ENCODE data around the gene KDM4C. TPM values are rescaled to one million over a fixed set of nuclear protein-coding genes. Genes with fewer than 3 reads are reported as not detected.

The KDM4C gene
- total and polyA plus RNA-seq, 2 of the 13 experiments (the other 11 are each of a cell fraction or from before 2014, with no cell fraction given) = 19.4 to 23.6 TPM

DNA sequence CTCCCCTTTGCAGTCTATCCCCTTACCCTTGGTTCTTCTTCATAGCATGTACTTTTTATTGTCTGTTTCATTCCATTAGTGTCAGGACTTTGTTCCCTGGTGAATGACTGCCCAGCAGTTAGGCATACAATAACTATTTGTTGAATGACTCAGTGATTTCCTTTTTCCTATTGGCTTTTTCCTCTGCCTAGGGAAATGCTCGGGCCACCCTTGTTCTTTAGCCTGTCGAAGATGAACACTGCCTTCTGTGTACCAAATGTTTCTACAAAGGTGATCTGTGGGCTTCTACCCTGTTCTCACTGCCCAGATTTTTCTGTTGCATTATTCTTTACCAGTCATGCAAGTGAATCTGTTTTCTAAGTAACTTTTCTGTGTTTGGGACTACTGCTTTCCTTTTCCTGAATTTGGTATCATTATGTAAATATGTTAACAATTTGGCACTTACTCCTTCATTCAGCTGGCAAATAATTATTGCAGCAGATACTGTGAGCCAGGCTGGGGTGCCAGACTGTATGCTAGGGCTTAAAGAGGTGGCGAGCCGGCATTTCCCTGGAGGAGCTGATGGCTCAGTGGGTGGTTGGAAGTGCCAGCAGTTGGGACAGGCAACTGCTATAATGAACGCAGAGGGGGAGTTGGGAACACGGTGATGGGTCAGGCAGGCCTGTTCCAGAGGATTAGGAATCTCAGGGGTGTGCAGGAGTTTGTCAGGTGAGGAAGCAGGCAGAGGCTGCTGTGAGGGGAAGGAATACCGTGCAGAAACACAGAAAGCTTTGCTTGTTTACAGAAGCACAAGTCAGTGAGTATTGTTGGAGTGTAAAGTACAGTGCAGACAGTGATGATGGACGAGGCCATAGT, 30.6 kb downstream of the KDM4C start (continued):
- TF ChIP-seq HOXD1 (CRISPR knock-in tag; IDR thresholded peaks at IDR 0.05) = no peak
- no peak for TF ChIP-seq SIX1 (CRISPR knock-in tag; IDR thresholded peaks at IDR 0.05; ENCODE audit: borderline replicate concordance)
- no peak; the same call in 1 of the 2 replicates for TF ChIP-seq ERF (CRISPR knock-in tag; IDR thresholded peaks at IDR 0.05)
- TF ChIP-seq, protein P1, sequence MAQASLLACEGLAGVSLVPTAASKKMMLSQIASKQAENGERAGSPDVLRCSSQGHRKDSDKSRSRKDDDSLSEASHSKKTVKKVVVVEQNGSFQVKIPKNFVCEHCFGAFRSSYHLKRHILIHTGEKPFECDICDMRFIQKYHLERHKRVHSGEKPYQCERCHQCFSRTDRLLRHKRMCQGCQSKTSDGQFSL (CRISPR knock-in tag; IDR thresholded peaks at IDR 0.05) = no peak
- TF ChIP-seq TBX2 (CRISPR knock-in tag; IDR thresholded peaks at IDR 0.05; ENCODE audit: borderline replicate concordance) = peak; percentile 68; the same call in 1 of the 2 replicates
- no peak for TF ChIP-seq HNRNPUL1 (IDR thresholded peaks at IDR 0.05; ENCODE audit: low read depth, low read length)
- TF ChIP-seq SMAD1 (CRISPR knock-in tag; IDR thresholded peaks at IDR 0.05; ENCODE audit: borderline replicate concordance, low read depth) = no peak
- no peak for TF ChIP-seq SP1 (IDR thresholded peaks at IDR 0.05)
- TF ChIP-seq SP1 (CRISPR knock-in tag; IDR thresholded peaks at IDR 0.05) = no peak
- TF ChIP-seq, protein P2, sequence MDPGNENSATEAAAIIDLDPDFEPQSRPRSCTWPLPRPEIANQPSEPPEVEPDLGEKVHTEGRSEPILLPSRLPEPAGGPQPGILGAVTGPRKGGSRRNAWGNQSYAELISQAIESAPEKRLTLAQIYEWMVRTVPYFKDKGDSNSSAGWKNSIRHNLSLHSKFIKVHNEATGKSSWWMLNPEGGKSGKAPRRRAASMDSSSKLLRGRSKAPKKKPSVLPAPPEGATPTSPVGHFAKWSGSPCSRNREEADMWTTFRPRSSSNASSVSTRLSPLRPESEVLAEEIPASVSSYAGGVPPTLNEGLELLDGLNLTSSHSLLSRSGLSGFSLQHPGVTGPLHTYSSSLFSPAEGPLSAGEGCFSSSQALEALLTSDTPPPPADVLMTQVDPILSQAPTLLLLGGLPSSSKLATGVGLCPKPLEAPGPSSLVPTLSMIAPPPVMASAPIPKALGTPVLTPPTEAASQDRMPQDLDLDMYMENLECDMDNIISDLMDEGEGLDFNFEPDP (CRISPR knock-in tag; conservative IDR thresholded peaks at IDR 0.05) = no peak
- no peak for TF ChIP-seq NFE2L1 (CRISPR knock-in tag; IDR thresholded peaks at IDR 0.05; ENCODE audit: borderline replicate concordance)
- peak; percentile 59; the same call in 1 of the 2 replicates for TF ChIP-seq SIN3A (IDR thresholded peaks at IDR 0.05; ENCODE audit: borderline replicate concordance, low read depth, low read length)
- peak; percentile 74; the same call in 1 of the 2 replicates for TF ChIP-seq ZNF138 (CRISPR knock-in tag; IDR thresholded peaks at IDR 0.05; ENCODE audit: low read depth)
- TF ChIP-seq, protein P3, sequence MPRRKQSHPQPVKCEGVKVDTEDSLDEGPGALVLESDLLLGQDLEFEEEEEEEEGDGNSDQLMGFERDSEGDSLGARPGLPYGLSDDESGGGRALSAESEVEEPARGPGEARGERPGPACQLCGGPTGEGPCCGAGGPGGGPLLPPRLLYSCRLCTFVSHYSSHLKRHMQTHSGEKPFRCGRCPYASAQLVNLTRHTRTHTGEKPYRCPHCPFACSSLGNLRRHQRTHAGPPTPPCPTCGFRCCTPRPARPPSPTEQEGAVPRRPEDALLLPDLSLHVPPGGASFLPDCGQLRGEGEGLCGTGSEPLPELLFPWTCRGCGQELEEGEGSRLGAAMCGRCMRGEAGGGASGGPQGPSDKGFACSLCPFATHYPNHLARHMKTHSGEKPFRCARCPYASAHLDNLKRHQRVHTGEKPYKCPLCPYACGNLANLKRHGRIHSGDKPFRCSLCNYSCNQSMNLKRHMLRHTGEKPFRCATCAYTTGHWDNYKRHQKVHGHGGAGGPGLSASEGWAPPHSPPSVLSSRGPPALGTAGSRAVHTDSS (CRISPR knock-in tag; conservative IDR thresholded peaks at IDR 0.05) = no peak
- TF ChIP-seq SNAPC2 (CRISPR knock-in tag; IDR thresholded peaks at IDR 0.05) = 0 out of 2 replicates have a peak, but pooled peaks have one; percentile 45
- peak; percentile 53; the same call in 1 of the 2 replicates for TF ChIP-seq ZNF24 (IDR thresholded peaks at IDR 0.05)
- no peak for TF ChIP-seq ZNF780A (CRISPR knock-in tag; IDR thresholded peaks at IDR 0.05)
- TF ChIP-seq NRL (CRISPR knock-in tag; IDR thresholded peaks at IDR 0.05; ENCODE audit: borderline replicate concordance) = no peak
- TF ChIP-seq, protein P4, sequence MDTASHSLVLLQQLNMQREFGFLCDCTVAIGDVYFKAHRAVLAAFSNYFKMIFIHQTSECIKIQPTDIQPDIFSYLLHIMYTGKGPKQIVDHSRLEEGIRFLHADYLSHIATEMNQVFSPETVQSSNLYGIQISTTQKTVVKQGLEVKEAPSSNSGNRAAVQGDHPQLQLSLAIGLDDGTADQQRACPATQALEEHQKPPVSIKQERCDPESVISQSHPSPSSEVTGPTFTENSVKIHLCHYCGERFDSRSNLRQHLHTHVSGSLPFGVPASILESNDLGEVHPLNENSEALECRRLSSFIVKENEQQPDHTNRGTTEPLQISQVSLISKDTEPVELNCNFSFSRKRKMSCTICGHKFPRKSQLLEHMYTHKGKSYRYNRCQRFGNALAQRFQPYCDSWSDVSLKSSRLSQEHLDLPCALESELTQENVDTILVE (CRISPR knock-in tag; IDR thresholded peaks at IDR 0.05) = 0 out of 2 replicates have a peak, but pooled peaks have one; percentile 18
- TF ChIP-seq, protein P5, sequence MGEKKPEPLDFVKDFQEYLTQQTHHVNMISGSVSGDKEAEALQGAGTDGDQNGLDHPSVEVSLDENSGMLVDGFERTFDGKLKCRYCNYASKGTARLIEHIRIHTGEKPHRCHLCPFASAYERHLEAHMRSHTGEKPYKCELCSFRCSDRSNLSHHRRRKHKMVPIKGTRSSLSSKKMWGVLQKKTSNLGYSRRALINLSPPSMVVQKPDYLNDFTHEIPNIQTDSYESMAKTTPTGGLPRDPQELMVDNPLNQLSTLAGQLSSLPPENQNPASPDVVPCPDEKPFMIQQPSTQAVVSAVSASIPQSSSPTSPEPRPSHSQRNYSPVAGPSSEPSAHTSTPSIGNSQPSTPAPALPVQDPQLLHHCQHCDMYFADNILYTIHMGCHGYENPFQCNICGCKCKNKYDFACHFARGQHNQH (CRISPR knock-in tag; IDR thresholded peaks at IDR 0.05) = no peak
- TF ChIP-seq, protein P6, sequence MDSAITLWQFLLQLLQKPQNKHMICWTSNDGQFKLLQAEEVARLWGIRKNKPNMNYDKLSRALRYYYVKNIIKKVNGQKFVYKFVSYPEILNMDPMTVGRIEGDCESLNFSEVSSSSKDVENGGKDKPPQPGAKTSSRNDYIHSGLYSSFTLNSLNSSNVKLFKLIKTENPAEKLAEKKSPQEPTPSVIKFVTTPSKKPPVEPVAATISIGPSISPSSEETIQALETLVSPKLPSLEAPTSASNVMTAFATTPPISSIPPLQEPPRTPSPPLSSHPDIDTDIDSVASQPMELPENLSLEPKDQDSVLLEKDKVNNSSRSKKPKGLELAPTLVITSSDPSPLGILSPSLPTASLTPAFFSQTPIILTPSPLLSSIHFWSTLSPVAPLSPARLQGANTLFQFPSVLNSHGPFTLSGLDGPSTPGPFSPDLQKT (CRISPR knock-in tag; IDR thresholded peaks at IDR 0.05; ENCODE audit: borderline replicate concordance) = no peak
